ENCODE measurements around the gene KRTAP5-4. TPM values are rescaled to one million over a fixed set of nuclear protein-coding genes. Genes with fewer than 3 reads are reported as not detected.
"Not testable (repeated sequence)": the region's sequence is repeated elsewhere in the genome, so short reads cannot be mapped to it uniquely, and the experiment has no call there.

KRTAP5-4 gene
- total RNA-seq, 1 donor: not detected

DNA sequence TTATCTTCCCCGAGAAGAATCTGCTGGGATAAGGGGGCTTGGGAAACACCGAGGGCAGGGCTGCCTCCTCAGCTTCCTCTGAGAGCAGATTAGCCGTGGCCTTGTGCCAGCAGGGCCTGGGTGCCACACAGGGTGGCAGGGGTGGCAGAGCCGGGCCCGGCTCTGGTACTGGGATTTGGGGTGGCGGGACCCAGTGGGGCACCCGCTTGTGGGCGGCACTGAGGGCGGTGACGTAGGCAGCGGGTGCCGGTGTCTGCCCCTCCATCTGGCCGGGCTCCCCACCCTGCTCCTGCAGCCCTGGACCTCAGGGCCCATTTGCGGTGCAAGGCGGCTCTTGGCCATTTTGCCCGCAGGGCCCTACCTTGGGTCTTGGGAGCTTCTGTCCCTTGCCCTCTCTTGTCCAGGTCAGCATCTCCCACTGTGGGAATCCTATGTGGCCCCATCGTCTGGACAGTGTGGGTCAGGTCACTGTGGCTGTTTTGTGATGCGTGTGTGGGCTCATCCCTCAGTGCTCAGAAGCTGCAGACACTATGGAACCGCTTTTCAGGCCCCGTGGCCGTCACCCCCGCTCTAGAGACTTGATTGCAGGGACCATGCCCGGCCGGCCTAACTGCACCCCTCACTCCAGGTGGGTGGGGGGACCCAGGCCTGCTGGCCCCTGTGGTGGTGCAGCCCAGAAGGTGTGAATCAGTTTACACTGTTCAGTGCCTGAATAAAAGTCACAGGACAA lies 45.3 kb upstream of the KRTAP5-4 start:
- TF ChIP-seq, protein P1, sequence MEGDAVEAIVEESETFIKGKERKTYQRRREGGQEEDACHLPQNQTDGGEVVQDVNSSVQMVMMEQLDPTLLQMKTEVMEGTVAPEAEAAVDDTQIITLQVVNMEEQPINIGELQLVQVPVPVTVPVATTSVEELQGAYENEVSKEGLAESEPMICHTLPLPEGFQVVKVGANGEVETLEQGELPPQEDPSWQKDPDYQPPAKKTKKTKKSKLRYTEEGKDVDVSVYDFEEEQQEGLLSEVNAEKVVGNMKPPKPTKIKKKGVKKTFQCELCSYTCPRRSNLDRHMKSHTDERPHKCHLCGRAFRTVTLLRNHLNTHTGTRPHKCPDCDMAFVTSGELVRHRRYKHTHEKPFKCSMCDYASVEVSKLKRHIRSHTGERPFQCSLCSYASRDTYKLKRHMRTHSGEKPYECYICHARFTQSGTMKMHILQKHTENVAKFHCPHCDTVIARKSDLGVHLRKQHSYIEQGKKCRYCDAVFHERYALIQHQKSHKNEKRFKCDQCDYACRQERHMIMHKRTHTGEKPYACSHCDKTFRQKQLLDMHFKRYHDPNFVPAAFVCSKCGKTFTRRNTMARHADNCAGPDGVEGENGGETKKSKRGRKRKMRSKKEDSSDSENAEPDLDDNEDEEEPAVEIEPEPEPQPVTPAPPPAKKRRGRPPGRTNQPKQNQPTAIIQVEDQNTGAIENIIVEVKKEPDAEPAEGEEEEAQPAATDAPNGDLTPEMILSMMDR (IDR thresholded peaks at IDR 0.05; ENCODE audit: insufficient read depth, low read depth, low read length): no peak
- no peak for DNase-seq (ENCODE audit: low read depth)
- H3K4me3 ChIP-seq (ENCODE audit: low read depth, low read length): no peak overlapping the region

DNA sequence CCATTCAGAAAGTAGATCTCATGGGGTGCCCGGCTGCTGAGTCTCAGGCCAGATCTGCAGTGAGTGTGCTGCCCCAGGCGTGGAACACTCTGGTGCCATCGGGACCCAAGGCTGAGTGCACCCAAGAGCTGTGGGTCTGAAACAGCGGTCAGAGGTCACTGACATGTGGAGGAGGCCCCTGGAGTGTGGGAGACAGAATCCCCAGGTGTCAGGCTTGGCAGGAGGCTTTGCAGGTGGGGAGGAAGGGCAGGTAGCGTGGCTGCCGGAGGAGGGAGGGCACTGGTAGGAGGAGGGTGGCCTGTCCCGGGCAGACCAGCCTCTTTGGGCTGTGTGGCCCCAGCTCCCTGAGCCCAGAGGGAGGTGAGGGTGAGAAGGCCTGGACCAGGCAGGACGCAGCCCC lies 43.4 kb upstream of the KRTAP5-4 start:
- H3K4me3 ChIP-seq (ENCODE audit: low read depth, low read length): no peak overlapping the region
- no peak for DNase-seq (ENCODE audit: low read depth)
- TF ChIP-seq, protein P1 (IDR thresholded peaks at IDR 0.05; ENCODE audit: insufficient read depth, low read depth, low read length): no peak

DNA sequence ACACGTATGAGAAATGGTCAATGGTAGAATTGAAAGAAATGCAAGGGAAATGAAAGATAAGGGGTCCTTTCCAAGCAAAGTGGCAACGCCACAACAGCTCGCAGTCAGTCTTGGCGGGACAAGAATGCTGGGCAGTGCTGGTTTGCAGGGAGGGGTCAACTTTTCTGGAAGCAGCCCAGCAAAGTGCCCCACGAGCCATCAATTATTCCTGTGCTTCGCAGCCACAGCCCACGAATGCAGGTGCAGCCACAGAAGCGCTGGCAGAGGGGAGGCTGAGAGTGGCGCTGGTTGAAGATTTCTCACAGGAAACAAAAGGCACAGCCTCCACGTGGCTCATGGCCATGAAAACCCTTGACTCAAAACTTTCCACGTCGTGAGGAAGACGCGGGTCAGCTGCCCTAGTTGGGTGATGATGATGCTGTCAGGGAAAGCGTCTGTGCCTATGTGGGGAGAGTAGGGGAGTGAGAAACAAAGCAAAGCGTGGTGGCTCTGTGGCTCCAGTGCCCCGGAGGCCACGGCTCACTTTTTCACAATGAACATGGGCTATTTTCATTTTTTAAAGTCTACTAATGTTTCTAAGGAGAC lies 40.9 kb upstream of the KRTAP5-4 start:
- not testable (repeated sequence) for H3K4me3 ChIP-seq (ENCODE audit: low read depth, low read length); DNase-seq (ENCODE audit: low read depth)

DNA sequence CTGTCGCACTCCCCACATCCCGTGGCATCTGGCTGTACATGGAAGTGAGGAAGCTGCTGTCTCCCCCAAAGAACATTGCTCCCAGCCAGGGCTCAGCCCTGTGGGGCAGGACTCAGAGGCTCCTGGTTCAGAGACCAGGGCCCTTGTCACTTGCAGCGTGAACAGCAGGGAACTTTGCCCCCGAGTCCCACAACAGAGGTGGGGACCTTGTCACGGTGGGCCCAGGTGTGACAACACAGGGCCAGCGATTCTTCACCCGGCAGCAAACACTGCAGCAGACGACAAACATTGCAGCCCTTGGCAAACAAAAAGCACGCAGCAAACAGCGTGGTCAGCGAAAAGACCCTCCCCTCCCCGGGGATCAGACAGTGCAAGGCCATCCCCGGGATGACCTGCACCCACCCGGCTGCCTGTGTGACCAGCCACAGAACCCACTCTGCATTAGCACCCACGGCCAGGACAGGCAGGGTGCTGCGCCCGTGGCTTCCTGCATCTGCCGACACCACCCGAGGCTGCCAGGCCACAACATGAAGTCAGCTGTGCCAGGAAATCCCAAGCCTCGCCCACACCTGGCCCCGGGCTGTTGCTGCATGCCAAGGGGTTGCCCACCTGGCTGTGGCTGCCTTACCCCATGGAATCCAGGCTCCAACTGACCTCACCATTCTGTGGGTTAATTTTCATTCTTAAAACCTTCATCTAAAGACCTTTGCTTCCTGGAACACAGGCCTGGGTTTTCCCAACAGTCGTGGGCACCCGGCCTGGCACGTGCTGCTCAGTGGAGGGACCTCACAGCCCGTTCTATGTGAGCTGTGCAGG lies 39.7 kb upstream of the KRTAP5-4 start:
- DNase-seq (ENCODE audit: low read depth); H3K4me3 ChIP-seq (ENCODE audit: low read depth, low read length): not testable (repeated sequence)

DNA sequence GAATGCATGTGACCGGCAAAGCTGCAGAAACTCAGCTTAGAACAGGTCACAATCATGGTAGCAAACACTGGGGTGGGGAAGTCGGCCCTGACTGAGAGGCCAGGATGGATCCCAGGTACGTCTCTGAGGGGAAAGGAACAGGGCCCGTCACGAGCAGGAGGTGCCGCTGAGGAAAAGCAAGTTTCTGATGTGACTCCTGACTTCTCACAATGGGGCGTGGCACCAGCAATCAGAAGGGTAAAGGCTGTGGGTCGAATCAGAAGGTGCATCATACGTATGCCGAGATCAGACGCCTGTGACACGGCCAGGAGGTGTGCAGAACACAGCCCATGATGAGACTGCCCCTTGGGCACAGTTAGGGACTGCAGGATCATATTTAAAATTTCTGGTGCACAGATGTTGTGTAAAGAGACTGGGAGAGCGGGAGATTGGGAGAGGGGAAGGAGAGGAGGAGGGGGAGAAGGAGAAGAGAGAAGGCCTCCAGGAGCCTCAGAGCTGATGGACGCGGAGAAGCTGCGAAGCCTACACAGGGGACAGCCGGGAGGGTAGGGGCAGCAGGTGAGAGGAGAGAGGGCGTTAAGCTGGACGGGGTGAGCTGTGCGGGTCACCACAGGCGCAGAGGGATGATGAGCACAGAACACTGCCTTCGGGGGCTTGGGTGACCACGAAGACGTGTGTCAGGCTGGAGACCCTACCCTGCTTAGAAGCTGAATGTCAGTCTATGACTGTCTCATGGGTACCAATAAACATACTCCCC lies 38.4 kb upstream of the KRTAP5-4 start:
- H3K4me3 ChIP-seq (ENCODE audit: low read depth, low read length): no peak overlapping the region
- TF ChIP-seq, protein P1 (IDR thresholded peaks at IDR 0.05; ENCODE audit: insufficient read depth, low read depth, low read length): no peak
- DNase-seq (ENCODE audit: low read depth): no peak

DNA sequence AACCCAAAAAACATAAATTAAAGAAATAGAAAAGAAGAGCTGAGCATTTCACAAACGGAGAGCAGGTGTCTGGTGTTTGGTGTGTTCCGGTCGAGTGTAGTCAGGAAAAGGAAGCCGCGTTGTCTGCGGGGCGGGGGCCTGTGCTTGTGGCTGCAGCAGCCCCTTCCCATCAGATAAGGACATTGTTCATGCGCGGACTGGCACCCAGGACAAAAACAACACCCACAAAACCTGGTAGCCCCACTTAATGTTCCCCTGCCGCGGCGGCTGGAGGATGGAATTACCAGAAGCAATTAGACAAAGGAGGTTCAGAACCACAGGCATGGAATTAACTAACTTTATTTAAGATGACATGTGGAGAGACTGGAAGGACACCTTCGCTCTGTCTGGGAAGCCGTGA lies 37.6 kb upstream of the KRTAP5-4 start:
- TF ChIP-seq, protein P1 (IDR thresholded peaks at IDR 0.05; ENCODE audit: insufficient read depth, low read depth, low read length): no peak
- no peak for DNase-seq (ENCODE audit: low read depth)
- H3K4me3 ChIP-seq (ENCODE audit: low read depth, low read length): no peak overlapping the region

DNA sequence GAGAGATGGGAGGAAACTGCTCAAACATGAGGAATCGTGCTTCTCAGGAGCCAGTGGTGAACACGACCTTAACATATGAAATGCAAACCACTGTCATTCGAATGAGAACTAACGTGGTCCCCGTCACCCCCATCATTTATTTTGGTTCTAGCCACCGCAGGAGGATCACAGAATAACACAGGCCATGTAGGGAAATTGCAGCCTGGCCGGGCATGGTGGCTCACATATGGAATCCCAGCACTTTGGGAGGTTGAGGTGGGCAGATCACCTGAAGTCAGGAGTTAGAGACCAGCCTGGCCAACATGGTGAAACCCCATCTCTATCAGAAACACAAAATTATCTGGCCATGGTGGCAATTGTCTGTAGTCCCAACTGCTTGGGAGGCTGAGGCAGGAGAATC lies 34.7 kb upstream of the KRTAP5-4 start:
- no peak overlapping the region for H3K4me3 ChIP-seq (ENCODE audit: low read depth, low read length)
- no peak for DNase-seq (ENCODE audit: low read depth)
- TF ChIP-seq, protein P1 (IDR thresholded peaks at IDR 0.05; ENCODE audit: insufficient read depth, low read depth, low read length): no peak

All from fibroblast of villous mesenchyme (primary cell).